GM21360 (cell line): ENCODE results near the gene CA11.
"Not testable (repeated sequence)": the region's sequence is repeated elsewhere in the genome, so short reads cannot be mapped to it uniquely, and the experiment has no call there.

Experiments used
- ATAC-seq: cut with Tn5 transposase; IDR thresholded peaks from one replicate; pipeline ENCODE4 v1.9.1; 2021; ENCODE audit warnings: mild to moderate bottlenecking, moderate library complexity; ENCODE audit not compliant: unreplicated experiment

The CA11 gene

GRCh38 chr19:48670699-48671445, 24.9 kb upstream of the CA11 start:
- no peak for ATAC-seq

GRCh38 chr19:48669903-48670668, 24.1 kb upstream of the CA11 start:
- ATAC-seq, result no peak

- no peak for ATAC-seq
Measured at GRCh38 chr19:48668761-48669160, 22.8 kb upstream of the CA11 start.

- ATAC-seq, result no peak
Measured at GRCh38 chr19:48668332-48668731, 22.3 kb upstream of the CA11 start.

GRCh38 chr19:48665786-48666185, 19.8 kb upstream of the CA11 start:
- ATAC-seq, result no peak

- no peak for ATAC-seq
Measured at GRCh38 chr19:48664476-48664875, 18.5 kb upstream of the CA11 start.

GRCh38 chr19:48663667-48664066, 17.7 kb upstream of the CA11 start:
- ATAC-seq, result no peak

- ATAC-seq, result no peak
Measured at GRCh38 chr19:48661711-48662090, 15.7 kb upstream of the CA11 start.

- peak; percentile 62 for ATAC-seq
Measured at GRCh38 chr19:48660852-48661710, 15.1 kb upstream of the CA11 start.

GRCh38 chr19:48659768-48660167, 13.8 kb upstream of the CA11 start:
- no peak for ATAC-seq

- no peak for ATAC-seq
Measured at GRCh38 chr19:48658483-48658882, 12.5 kb upstream of the CA11 start.

- ATAC-seq, result not testable (repeated sequence)
Measured at GRCh38 chr19:48657828-48658227, 11.8 kb upstream of the CA11 start.

GRCh38 chr19:48656840-48657474, 11.0 kb upstream of the CA11 start:
- no peak for ATAC-seq

- ATAC-seq, result no peak
Measured at GRCh38 chr19:48654299-48655059, 8.5 kb upstream of the CA11 start.

GRCh38 chr19:48651683-48652048, 5.7 kb upstream of the CA11 start:
- no peak for ATAC-seq

- ATAC-seq, result no peak
Measured at GRCh38 chr19:48650974-48651682, 5.1 kb upstream of the CA11 start.

GRCh38 chr19:48648134-48648533, 2.1 kb upstream of the CA11 start:
- ATAC-seq, result no peak

- ATAC-seq, result no peak
Measured at GRCh38 chr19:48646722-48647216, 782 bp upstream of the CA11 start.

GRCh38 chr19:48645620-48646000, 377 bp downstream of the CA11 start:
- no peak for ATAC-seq
